Hepatocyte (in vitro differentiated cells): ENCODE data around the gene DACT2.

ENCODE experiments used
- EZH2 ChIP-seq: fragments of 200-600 bp; sonication (generic); IDR thresholded peaks from 2 replicates; pipeline ENCODE4 v1.6.1; 2016; ENCODE audit warnings: antibody characterized with exemption, mild to moderate bottlenecking, borderline replicate concordance
- TF ChIP-seq, protein P1 (sequence below): fragments of 200-600 bp; sonication (generic); IDR thresholded peaks from 2 replicates; pipeline ENCODE4 v1.5.1; 2016; ENCODE audit warnings: antibody characterized with exemption, mild to moderate bottlenecking; ENCODE audit not compliant: poor library complexity

DNA sequence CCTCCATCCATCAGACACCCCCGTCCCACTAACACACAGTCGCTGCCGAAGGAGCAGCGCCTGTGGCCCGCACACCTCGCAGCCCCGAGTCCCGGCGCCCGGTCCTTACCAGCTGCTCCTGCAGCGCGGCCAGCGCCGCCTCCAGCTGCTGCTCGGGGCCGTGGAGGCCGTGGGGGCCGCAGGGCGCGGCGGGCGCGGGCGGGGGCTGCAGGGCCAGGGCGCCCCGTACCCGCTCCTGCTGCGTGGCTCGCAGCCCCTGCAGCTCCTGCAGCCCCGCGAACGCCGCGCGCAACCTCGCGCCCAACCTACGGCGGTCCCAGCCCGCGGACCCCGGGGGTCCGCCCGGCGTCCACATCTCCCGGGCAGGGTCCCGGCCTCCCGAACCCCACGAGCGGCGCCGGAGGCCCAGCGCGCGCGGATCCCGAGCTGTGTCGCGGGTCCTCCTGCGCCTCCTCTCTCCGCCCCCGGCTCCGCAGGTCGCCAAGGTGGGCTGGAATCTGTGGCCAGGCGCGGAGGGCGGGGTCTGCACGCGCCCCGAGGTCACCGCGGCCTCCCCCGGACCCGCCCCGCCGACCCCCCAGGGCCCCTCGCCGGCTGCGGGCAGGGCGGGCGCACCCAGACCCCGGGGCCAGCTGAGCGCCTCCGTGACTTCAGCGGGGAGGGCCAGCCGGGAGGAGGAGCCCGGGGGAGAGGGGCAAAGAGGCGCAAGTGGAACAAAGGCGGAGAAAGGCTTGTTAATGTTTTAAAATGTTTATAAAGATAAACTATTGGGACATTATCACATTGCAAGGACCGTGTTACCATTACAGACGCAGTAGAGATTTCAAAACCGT lies at the start of gene DACT2:
- TF ChIP-seq, protein P1, sequence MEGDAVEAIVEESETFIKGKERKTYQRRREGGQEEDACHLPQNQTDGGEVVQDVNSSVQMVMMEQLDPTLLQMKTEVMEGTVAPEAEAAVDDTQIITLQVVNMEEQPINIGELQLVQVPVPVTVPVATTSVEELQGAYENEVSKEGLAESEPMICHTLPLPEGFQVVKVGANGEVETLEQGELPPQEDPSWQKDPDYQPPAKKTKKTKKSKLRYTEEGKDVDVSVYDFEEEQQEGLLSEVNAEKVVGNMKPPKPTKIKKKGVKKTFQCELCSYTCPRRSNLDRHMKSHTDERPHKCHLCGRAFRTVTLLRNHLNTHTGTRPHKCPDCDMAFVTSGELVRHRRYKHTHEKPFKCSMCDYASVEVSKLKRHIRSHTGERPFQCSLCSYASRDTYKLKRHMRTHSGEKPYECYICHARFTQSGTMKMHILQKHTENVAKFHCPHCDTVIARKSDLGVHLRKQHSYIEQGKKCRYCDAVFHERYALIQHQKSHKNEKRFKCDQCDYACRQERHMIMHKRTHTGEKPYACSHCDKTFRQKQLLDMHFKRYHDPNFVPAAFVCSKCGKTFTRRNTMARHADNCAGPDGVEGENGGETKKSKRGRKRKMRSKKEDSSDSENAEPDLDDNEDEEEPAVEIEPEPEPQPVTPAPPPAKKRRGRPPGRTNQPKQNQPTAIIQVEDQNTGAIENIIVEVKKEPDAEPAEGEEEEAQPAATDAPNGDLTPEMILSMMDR = no peak
- no peak for TF ChIP-seq EZH2
